Activated T-cell treated with anti-CD3 and anti-CD28 coated beads for 4 hours (primary cell): ENCODE measurements around the gene FLRT3.

Source experiments
- DNase-seq: peaks from one replicate; pipeline ENCODE4 v3.0.0-alpha.2; 2020

Gene FLRT3

GRCh38 chr20:14313341-14314020, 23.9 kb downstream of the FLRT3 start:
- DNase-seq, result no peak

DNA sequence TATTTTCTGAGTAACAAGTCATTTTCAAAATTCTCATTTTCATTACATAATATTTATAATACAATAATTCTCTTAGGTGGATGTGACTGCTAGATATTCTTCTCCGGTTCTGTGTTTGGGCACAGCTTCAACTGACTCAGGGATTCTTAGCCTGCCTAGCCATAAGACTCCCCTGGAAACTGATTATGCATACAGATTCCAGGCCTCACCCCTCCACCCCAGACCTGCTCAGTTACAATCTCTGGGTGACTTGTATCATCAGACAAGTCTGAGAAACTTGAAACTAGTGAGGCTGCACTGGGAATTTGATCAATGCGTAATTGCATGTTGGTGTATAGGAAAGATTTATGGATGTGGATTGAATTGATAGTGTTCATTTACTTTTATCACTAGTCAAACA, 25.4 kb downstream of the FLRT3 start:
- DNase-seq, result no peak

GRCh38 chr20:14310977-14311627, 26.3 kb downstream of the FLRT3 start:
- DNase-seq, result no peak

GRCh38 chr20:14307956-14308355, 29.5 kb downstream of the FLRT3 start:
- no peak for DNase-seq

- DNase-seq, result no peak
These were observed 32.9 kb downstream of the FLRT3 start for GRCh38 chr20:14304472-14304871.

DNA sequence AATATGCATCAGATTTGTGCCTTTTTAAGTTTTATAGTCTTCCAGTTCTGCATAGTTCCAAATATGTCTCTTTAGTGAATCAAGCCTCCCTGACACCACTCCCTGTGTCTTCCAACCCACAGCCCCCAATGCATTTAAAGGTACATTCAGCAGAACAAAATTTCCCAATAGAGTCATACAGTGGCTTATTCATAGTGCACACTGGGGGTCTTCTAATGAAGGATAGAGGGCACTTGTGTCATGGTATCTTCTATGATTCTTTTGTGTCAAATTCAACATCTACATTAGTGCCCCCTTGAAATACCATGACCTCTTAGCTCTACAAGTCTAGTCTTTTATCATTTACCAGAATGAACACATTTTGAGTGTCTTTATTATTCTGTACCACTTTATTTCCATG, 33.8 kb downstream of the FLRT3 start:
- DNase-seq, result no peak

DNA sequence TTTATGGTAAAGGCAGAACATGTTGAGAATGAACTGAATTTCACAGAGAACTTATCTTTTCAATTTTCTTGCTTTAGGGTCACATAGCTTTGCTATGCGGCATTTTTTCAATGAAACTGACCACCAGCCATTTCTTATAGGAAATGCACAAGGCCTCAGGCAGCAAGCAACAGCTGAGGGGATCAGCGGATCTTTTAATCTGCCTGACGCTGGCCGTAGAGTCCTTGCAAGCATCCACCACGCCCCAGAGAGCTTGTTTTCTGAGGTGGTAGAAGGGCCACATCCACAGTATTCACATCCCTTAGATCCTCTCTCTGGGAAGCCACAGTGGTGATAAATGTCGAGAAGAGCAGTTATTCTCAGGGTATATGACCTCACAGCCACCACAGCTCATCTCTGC, 34.3 kb downstream of the FLRT3 start:
- DNase-seq, result no peak

DNA sequence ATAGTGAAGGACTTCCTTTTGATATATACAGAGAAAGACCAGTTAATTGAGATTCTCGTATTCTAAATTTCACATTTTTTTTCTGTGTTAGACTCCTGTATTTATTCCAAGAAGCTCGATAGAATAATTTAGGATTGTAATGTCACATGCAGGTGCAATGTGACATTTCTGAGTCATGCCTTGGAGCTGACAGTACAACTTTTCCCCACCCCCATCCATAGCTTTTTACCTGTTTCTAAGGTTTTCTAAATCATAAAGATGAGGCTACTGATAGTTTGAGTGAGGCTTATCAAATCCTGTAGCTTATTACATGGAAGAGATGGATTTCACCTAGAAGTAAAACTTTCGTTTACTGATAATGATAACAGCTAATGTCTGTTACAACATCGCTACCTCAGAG, 37.6 kb downstream of the FLRT3 start:
- DNase-seq, result no peak

GRCh38 chr20:14295770-14296309, 41.6 kb downstream of the FLRT3 start:
- DNase-seq, result no peak

- no peak for DNase-seq
These were observed 42.2 kb downstream of the FLRT3 start for GRCh38 chr20:14295238-14295637.

DNA sequence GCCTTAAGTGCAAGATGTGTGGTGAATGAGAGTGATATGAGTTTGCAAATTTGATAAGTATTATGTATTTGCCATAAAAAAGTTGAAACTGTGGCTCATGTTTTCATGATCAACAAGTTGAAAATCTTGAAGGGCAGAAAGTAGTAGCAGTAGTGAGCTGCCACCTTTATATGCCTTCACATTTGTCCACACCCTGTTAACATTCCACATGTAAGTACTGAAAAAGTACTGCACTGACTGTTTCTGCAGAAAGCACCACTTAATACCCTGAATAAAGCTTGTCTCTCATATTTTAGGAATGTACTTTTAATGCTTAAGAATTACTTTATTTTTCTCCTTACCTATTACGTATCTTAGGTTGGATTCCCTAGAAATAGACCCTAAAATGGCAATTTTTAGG, 45.9 kb downstream of the FLRT3 start:
- no peak for DNase-seq

GRCh38 chr20:14288341-14289330, 48.8 kb downstream of the FLRT3 start:
- no peak for DNase-seq

- no peak for DNase-seq
These were observed 53.0 kb downstream of the FLRT3 start for GRCh38 chr20:14284443-14284842.

DNA sequence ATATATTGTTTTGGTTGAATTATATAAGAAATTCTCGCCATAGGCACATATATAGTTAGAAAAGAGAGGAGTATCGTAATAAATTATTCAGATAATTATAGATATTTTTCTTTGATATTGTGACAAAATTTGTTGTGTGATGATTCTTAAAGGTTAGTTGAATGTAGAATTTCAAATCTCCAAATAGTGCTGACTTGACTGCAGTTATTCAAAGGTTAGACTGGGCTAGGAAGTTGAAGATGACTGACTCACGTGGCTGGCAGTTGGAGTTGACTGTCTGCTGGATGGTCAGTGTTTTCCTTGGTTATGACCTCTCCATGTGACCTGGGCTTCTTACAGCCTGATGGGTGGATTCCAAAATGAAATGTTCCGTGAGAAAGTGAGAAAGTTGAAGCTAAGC, 55.3 kb downstream of the FLRT3 start:
- no peak for DNase-seq
